Ectodermal cell (in vitro differentiated cells): ENCODE measurements around the gene BLOC1S6.
A peak's percentile ranks its signal among the peaks of the same experiment; 100 is the strongest.

Source experiments
- H3K27ac ChIP-seq: 2 replicates; pipeline ENCODE4 v1.7.0; 2013; ENCODE audit warnings: mild to moderate bottlenecking, low read depth, low read length; ENCODE audit not compliant: insufficient read depth, poor library complexity, severe bottlenecking
- H3K27me3 ChIP-seq: 2 replicates; pipeline ENCODE4 v1.7.0; 2013; ENCODE audit warnings: mild to moderate bottlenecking, low read length; ENCODE audit not compliant: insufficient read depth, control insufficient read depth, poor library complexity, severe bottlenecking
- H3K36me3 ChIP-seq: one replicate; pipeline ENCODE4 v1.7.0; 2013; ENCODE audit warnings: low read length; ENCODE audit not compliant: control insufficient read depth, insufficient read depth
- H3K4me1 ChIP-seq: one replicate; pipeline ENCODE4 v1.7.0; 2013; ENCODE audit warnings: low read length; ENCODE audit not compliant: control insufficient read depth, insufficient read depth
- H3K4me3 ChIP-seq: 2 replicates; pipeline ENCODE4 v1.7.0; 2013; ENCODE audit warnings: low read depth, low read length, control low read depth; ENCODE audit not compliant: insufficient read depth
- H3K9me3 ChIP-seq: 2 replicates; pipeline ENCODE4 v1.7.0; 2013; ENCODE audit warnings: mild to moderate bottlenecking, low read length, moderate library complexity; ENCODE audit not compliant: control insufficient read depth
- WGBS, 2 experiments: methylation state at CpG; one replicate each; pipeline ENCODE4 v1.1.7; 2013; ENCODE audit warnings: missing lambda C conversion rate in 2 of 2; 5-methylcytosine and 5-hydroxymethylcytosine counted together

Gene BLOC1S6

GRCh38 chr15:45587863-45588170 is 638 bp downstream of the BLOC1S6 start:
- WGBS, 2 experiments, result 0 to 3% methylated on average over 4 of the region's 4 CpGs
- Histone ChIP-seq H3K9me3 (no peaks in the 10 kb centered on the region), H3K36me3 (no peaks in the 10 kb centered on the region), H3K4me3 (peak overlapping the region; percentile 99), H3K4me1 (peaks cover 7% of the 10 kb centered on the region), H3K27ac (peak overlapping the region; percentile 99), H3K27me3 (no peaks in the 10 kb centered on the region)

GRCh38 chr15:45588219-45588875 is 1.2 kb downstream of the BLOC1S6 start:
- 74 to 79% methylated on average over 6 of the region's 6 CpGs for WGBS, 2 experiments
- Histone ChIP-seq H3K27me3 (no peaks in the 10 kb centered on the region), H3K27ac (no peak overlapping the region), H3K4me3 (peak overlapping the region; percentile 99), H3K4me1 (peaks cover 7% of the 10 kb centered on the region), H3K36me3 (no peaks in the 10 kb centered on the region), H3K9me3 (no peaks in the 10 kb centered on the region)

- 81 to 85% methylated on average over 5 of the region's 5 CpGs for WGBS, 2 experiments
- H3K9me3 ChIP-seq, result no peaks in the 10 kb centered on the region
- H3K27me3 ChIP-seq, result no peaks in the 10 kb centered on the region
- H3K36me3 ChIP-seq, result no peaks in the 10 kb centered on the region
- H3K4me1 ChIP-seq, result peaks cover 7% of the 10 kb centered on the region
- no peak overlapping the region for H3K4me3 ChIP-seq
- no peak overlapping the region for H3K27ac ChIP-seq
Observed at GRCh38 chr15:45589256-45589655, 2.1 kb downstream of the BLOC1S6 start.

GRCh38 chr15:45594319-45594718 is 7.1 kb downstream of the BLOC1S6 start:
- Histone ChIP-seq H3K27ac (no peak overlapping the region), H3K9me3 (no peaks in the 10 kb centered on the region), H3K4me3 (no peak overlapping the region), H3K4me1 (no peaks in the 10 kb centered on the region), H3K27me3 (no peaks in the 10 kb centered on the region), H3K36me3 (peaks cover 23% of the 10 kb centered on the region)
- 88 to 96% methylated on average over 2 of the region's 2 CpGs for WGBS, 2 experiments

DNA sequence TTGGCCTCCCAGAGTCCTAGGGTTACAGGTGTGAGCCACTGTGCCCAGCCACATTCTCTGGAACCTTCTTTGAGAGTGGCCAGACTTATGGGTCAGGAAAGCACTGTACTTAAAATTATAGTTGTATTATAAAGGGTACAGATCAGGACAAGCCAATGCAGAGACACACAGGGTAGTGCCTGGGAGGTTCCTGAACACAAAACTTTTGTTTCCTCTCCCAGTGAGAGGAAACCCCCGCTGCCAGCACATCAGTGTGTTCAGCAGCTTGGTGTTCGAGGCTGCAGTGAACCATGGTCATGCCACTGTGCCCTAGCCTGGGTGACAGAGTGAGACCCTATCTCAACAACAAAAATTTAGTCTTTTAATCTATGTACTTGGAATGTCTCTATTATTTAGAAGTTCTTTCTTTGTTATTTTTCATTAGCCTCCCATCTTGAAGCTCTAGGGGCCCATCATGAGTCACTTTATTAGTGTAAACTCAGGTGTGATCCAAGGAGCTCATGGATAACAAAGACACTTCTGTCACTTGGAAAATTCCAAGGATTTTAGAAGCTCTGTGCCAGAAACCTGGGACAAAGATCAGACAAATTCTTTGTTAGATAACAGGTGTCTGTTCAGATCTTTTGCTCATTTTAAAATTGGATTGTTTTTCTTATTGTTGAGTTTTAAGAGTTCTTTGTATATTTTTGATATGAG is 7.8 kb downstream of the BLOC1S6 start:
- 92 to 94% methylated on average over 2 of the region's 2 CpGs for WGBS, 2 experiments
- Histone ChIP-seq H3K36me3 (peaks cover 23% of the 10 kb centered on the region), H3K27ac (no peak overlapping the region)

DNA sequence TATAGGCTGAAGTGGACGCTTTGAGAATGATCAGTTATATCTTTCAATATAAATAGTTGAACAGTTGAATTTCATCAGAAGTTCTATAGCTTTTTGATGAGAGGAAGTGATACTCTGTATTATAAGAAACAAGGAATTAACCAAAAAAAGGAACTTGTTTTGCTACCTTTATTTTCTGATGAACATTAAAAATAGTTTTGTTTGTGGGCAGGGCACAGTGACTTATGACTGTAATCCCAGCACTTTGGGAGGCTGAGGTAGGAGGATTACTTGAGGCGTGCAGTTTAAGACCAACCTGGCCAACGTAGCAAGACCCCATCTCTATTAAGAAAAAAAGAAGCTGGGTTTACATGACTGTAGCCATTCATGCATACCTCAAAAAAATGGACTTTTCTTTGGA is 16.7 kb downstream of the BLOC1S6 start:
- Histone ChIP-seq H3K4me3 (no peak overlapping the region), H3K36me3 (no peaks in the 10 kb centered on the region), H3K27ac (no peak overlapping the region), H3K27me3 (no peaks in the 10 kb centered on the region), H3K9me3 (no peaks in the 10 kb centered on the region), H3K4me1 (no peaks in the 10 kb centered on the region)
- 98 to 100% methylated on average over 2 of the region's 3 CpGs for WGBS, 2 experiments

More for the DNA sequence above, 7.8 kb downstream of the BLOC1S6 start:
- H3K9me3 ChIP-seq, result no peaks in the 10 kb centered on the region
- H3K4me1 ChIP-seq, result no peaks in the 10 kb centered on the region
- no peak overlapping the region for H3K4me3 ChIP-seq
- no peaks in the 10 kb centered on the region for H3K27me3 ChIP-seq

- H3K27ac ChIP-seq, result no peak overlapping the region
- WGBS, 2 experiments, result 89 to 98% methylated on average over 1 of the region's 1 CpG
- no peaks in the 10 kb centered on the region for H3K36me3 ChIP-seq
- H3K27me3 ChIP-seq, result no peaks in the 10 kb centered on the region
- H3K4me3 ChIP-seq, result no peak overlapping the region
- no peaks in the 10 kb centered on the region for H3K4me1 ChIP-seq
- no peaks in the 10 kb centered on the region for H3K9me3 ChIP-seq
Observed at GRCh38 chr15:45604326-45604725, 17.1 kb downstream of the BLOC1S6 start.

GRCh38 chr15:45606413-45606812 is 19.2 kb downstream of the BLOC1S6 start:
- Histone ChIP-seq H3K36me3 (no peaks in the 10 kb centered on the region), H3K27me3 (no peaks in the 10 kb centered on the region), H3K4me3 (no peak overlapping the region), H3K27ac (no peak overlapping the region), H3K4me1 (no peaks in the 10 kb centered on the region), H3K9me3 (no peaks in the 10 kb centered on the region)
- WGBS, 2 experiments, result 97 to 99% methylated on average over 2 to 3 of the region's 3 CpGs

DNA sequence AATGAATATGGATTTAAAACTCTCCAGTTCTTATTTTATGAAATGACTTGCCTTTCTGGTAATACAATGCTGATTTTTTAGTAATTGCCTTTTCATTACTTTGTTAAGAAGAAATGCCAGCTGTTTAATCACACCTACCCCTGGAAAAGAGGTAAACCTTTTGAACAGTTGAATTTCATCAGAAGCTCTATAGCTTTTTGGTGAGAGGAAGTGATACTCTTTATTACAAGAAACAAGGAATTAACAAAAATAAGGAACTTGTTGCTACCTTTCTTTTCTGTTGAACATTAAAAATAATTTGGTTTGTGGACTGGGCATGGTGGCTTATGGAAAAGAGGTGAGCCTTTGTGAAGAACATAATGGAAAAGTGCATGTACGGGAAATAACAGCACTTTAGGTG is 19.7 kb downstream of the BLOC1S6 start:
- Histone ChIP-seq H3K9me3 (no peaks in the 10 kb centered on the region), H3K27ac (no peak overlapping the region), H3K4me1 (no peaks in the 10 kb centered on the region), H3K27me3 (no peaks in the 10 kb centered on the region), H3K4me3 (no peak overlapping the region), H3K36me3 (no peaks in the 10 kb centered on the region)
- 67 to 100% methylated on average over 1 of the region's 1 CpG for WGBS, 2 experiments

DNA sequence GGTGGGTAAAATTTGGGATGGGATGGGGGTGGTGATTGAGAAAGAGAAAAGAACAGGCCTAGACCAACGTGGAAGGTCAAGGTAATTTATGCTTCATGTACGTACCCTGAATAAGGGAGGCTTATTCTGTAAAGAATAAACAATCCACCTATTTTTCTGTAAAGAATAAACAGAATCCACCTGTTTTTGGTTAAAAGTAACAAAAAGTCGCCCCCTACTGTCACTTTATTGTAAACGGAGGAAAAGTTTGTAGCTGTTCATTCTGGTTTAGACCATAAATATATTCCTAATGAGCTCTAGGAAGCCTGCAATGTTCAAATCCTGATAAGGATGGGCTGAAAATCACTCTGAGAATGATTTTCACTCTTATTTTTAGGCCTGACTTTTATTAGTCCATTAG is 24.1 kb downstream of the BLOC1S6 start:
- WGBS, 2 experiments, result 22 to 31% methylated on average over 4 of the region's 4 CpGs
- Histone ChIP-seq H3K27me3 (no peaks in the 10 kb centered on the region), H3K4me3 (no peak overlapping the region), H3K4me1 (no peaks in the 10 kb centered on the region), H3K9me3 (no peaks in the 10 kb centered on the region), H3K27ac (no peak overlapping the region), H3K36me3 (no peaks in the 10 kb centered on the region)
